ENCODE results near the gene PCID2.
"Not testable (repeated sequence)": the region's sequence is repeated elsewhere in the genome, so short reads cannot be mapped to it uniquely, and the experiment has no call there.

PCID2 gene

GRCh38 chr13:113162783-113163685 lies 45.4 kb downstream of the PCID2 start:
- DNase-seq: no peak

- DNase-seq: not testable (repeated sequence)
Observed at GRCh38 chr13:113161975-113162374, 46.5 kb downstream of the PCID2 start.

- DNase-seq: no peak
Observed at GRCh38 chr13:113161433-113161832, 47.0 kb downstream of the PCID2 start.

- no peak for DNase-seq
Observed at GRCh38 chr13:113160983-113161382, 47.5 kb downstream of the PCID2 start.

GRCh38 chr13:113159701-113160100 lies 48.8 kb downstream of the PCID2 start:
- DNase-seq: no peak

- no peak for DNase-seq
Observed at GRCh38 chr13:113158946-113159345, 49.5 kb downstream of the PCID2 start.

- DNase-seq: no peak
Observed at GRCh38 chr13:113157929-113158747, 50.3 kb downstream of the PCID2 start, which contains the start of gene PROZ. Gene PROZ (plus strand): TSS chr13:113158648. CDS start chr13:113158661, 13 bp downstream.

GRCh38 chr13:113157206-113157928 lies 51.1 kb downstream of the PCID2 start:
- no peak for DNase-seq

- no peak for DNase-seq
Observed at GRCh38 chr13:113155982-113156655, 52.4 kb downstream of the PCID2 start.

- no peak for DNase-seq
Observed at GRCh38 chr13:113155201-113155600, 53.3 kb downstream of the PCID2 start.

- peak; percentile 72 for DNase-seq
Observed at GRCh38 chr13:113153810-113154748, 54.4 kb downstream of the PCID2 start.

GRCh38 chr13:113152984-113153809 lies 55.3 kb downstream of the PCID2 start:
- DNase-seq: peak; percentile 36

- no peak for DNase-seq
Observed at GRCh38 chr13:113152691-113152983, 55.8 kb downstream of the PCID2 start.

- peak; percentile 39 for DNase-seq
Observed at GRCh38 chr13:113151745-113152690, 56.5 kb downstream of the PCID2 start.

- no peak for DNase-seq
Observed at GRCh38 chr13:113150550-113151365, 57.7 kb downstream of the PCID2 start.

GRCh38 chr13:113149711-113150549 lies 58.5 kb downstream of the PCID2 start:
- DNase-seq: no peak

- no peak for DNase-seq
Observed at GRCh38 chr13:113148940-113149503, 59.4 kb downstream of the PCID2 start.

Measured in activated CD8-positive, alpha-beta memory T cell treated with anti-CD3 and anti-CD28 coated beads, Interleukin-2, amount 50 U/mL, for 4 hours (primary cell).